ENCODE results near the gene FGD4.

The FGD4 gene

DNA sequence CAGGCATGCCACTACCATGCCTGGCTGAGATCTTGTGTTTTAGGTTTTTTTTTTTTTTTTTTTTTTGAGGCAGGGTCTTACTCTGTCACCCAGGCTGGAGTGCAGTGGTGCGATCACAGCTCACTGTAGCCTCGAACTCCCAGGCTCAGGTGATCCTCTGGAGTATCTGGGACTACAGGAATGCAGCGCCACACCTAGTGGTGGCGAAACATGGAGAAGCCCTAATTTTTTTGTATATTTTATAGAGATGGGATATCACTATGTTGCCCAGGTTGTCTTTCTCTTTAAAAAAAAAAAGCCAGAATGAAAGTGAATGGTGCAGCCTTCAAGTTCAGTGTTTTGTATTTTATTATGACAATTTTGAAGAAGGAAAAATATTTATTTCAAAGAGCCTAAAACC, 44.1 kb downstream of the FGD4 start:
- Histone ChIP-seq H3K4me1 (ENCODE audit: control insufficient read depth, insufficient read depth, low read length) (peaks cover 12% of the 10 kb centered on the region), H3K36me3 (ENCODE audit: control insufficient read depth, insufficient read depth, low read length, severe bottlenecking) (no peaks in the 10 kb centered on the region), H3K9ac (ENCODE audit: low read length) (no peak overlapping the region), H3K27me3 (replicated peaks; ENCODE audit: control insufficient read depth, insufficient read depth, low read length) (no peaks in the 10 kb centered on the region), H3K4me3 (ENCODE audit: low read length) (no peak overlapping the region), H3K9me3 (ENCODE audit: control insufficient read depth, low read length) (no peaks in the 10 kb centered on the region)
- no peak for DNase-seq (ENCODE audit: low read depth)

DNA sequence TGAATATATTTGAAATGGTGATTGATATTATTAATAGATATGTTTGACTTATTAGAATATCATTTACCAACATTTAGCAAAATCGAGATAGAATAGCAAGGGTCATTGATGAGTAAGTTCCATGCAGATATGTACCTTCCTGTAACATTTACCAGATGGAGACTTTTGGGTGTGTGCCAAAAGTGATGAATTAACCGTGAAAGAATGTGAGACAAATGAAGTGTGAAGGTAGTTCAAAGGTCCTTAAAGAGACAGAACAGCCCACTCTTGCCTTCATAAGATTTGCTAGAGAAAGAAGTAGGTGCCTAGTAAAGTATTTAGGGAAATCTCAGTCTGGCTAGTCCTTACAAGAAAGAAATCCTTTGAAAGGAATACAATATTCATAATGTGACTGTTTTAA, 45.5 kb downstream of the FGD4 start:
- no peaks in the 10 kb centered on the region for H3K27me3 ChIP-seq (replicated peaks; ENCODE audit: control insufficient read depth, insufficient read depth, low read length)
- no peak overlapping the region for H3K9ac ChIP-seq (ENCODE audit: low read length)
- no peaks in the 10 kb centered on the region for H3K9me3 ChIP-seq (ENCODE audit: control insufficient read depth, low read length)
- no peaks in the 10 kb centered on the region for H3K36me3 ChIP-seq (ENCODE audit: control insufficient read depth, insufficient read depth, low read length, severe bottlenecking)
- H3K4me1 ChIP-seq (ENCODE audit: control insufficient read depth, insufficient read depth, low read length): peaks cover 12% of the 10 kb centered on the region
- DNase-seq (ENCODE audit: low read depth): peak; percentile 46
- H3K4me3 ChIP-seq (ENCODE audit: low read length): no peak overlapping the region

DNA sequence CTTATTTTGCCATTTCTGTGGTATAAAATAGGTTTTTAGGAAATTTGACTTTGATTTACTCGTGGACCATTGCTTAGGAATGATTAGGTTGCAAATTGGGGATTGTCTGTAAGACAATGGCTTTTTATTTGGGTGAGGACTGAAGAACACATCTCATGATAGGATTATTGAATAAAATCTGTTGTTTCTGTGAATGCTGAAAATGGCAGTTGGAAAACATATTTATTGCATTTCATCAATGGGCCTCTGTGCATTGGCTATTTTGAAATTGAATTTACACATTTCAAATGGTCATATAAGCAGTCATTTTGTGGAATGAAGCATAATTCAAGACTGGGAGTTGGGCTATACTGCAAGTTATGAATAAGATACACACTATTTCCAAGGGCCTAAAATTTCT, 46.0 kb downstream of the FGD4 start:
- DNase-seq (ENCODE audit: low read depth): no peak
- no peaks in the 10 kb centered on the region for H3K27me3 ChIP-seq (replicated peaks; ENCODE audit: control insufficient read depth, insufficient read depth, low read length)
- no peak overlapping the region for H3K9ac ChIP-seq (ENCODE audit: low read length)
- no peaks in the 10 kb centered on the region for H3K36me3 ChIP-seq (ENCODE audit: control insufficient read depth, insufficient read depth, low read length, severe bottlenecking)
- no peak overlapping the region for H3K4me3 ChIP-seq (ENCODE audit: low read length)
- H3K9me3 ChIP-seq (ENCODE audit: control insufficient read depth, low read length): no peaks in the 10 kb centered on the region
- H3K4me1 ChIP-seq (ENCODE audit: control insufficient read depth, insufficient read depth, low read length): peaks cover 12% of the 10 kb centered on the region

DNA sequence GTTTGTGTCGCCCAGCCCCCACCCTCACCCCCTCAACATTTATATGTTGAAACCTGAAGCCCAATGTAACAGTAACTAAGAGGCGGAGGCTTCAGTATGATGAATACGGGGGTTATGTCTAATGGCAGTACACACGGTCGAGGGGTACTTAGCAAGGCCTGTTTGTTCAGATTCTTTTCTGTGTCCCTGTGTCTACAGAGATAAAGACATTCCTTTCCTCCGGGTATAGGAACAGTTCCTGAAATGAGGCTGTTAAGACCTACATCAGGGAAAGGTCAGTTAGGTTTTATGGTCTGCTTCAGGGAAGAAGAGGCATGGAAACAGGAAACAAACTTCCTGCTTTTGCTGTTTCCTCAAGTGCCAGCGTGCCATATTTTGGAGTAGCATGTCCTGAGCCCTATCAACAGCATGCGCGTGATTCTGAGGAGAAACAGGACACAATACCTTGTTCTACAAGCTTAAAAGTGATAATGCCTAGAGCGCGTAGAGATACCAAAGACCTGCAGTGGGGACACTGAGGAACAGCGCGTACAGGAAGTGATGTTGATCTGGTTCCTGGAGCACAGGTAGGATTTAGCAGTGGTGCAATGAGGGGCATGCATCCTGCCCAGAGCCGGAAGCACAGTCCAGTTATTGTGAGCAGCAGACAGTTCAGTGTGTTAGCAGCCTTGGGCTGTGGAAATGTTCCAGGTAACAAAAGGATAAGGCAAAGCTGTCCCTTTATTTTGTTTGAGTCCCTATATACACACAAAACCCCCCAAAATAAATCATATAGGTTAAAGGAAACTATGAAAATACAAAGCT, 47.2 kb downstream of the FGD4 start:
- no peaks in the 10 kb centered on the region for H3K36me3 ChIP-seq (ENCODE audit: control insufficient read depth, insufficient read depth, low read length, severe bottlenecking)
- no peak for DNase-seq (ENCODE audit: low read depth)
- no peak overlapping the region for H3K9ac ChIP-seq (ENCODE audit: low read length)
- no peaks in the 10 kb centered on the region for H3K27me3 ChIP-seq (replicated peaks; ENCODE audit: control insufficient read depth, insufficient read depth, low read length)
- no peaks in the 10 kb centered on the region for H3K9me3 ChIP-seq (ENCODE audit: control insufficient read depth, low read length)
- no peak overlapping the region for H3K4me3 ChIP-seq (ENCODE audit: low read length)
- H3K4me1 ChIP-seq (ENCODE audit: control insufficient read depth, insufficient read depth, low read length): peaks cover 12% of the 10 kb centered on the region

DNA sequence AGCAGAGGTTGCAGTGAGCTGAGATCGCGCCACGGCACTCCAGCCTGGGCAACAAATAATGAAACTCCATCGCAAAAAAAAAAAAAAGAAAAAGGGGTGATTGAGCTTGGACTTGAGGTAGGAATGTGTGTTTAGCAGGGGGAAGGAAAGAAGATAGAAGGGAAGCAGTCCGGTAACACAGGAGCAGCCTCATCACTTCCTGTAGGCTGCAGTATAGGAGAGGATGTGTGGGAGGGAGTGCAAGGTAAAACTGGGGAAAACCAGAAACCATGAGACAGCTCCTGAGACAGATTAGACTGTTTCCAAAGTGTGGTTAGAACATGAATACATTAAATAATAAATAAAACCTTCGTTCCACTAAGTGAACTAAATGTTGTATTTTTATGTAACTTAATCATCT, 49.2 kb downstream of the FGD4 start:
- Histone ChIP-seq H3K9me3 (ENCODE audit: control insufficient read depth, low read length) (no peaks in the 10 kb centered on the region), H3K9ac (ENCODE audit: low read length) (no peak overlapping the region), H3K4me3 (ENCODE audit: low read length) (no peak overlapping the region), H3K36me3 (ENCODE audit: control insufficient read depth, insufficient read depth, low read length, severe bottlenecking) (no peaks in the 10 kb centered on the region), H3K4me1 (ENCODE audit: control insufficient read depth, insufficient read depth, low read length) (peaks cover 15% of the 10 kb centered on the region), H3K27me3 (replicated peaks; ENCODE audit: control insufficient read depth, insufficient read depth, low read length) (no peaks in the 10 kb centered on the region)
- no peak for DNase-seq (ENCODE audit: low read depth)

DNA sequence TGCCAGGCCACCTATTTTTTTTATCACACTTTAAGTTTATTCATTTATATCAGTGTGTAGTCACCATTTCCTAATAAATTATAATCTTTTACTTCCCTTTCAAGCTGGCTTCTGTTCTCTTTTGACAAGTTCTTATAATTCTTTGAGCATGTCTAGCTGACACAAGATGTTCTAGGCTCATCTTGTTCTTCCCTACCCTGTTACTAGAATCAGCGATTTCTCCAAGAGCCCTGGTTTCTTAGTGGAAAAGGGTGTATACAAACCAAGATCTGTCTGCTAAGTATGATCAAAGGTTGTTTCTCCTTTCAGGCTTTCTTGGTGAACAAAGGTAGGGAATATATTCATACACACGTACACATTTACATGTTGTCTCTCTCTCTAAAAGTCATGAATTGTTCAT, 51.0 kb downstream of the FGD4 start:
- H3K9ac ChIP-seq (ENCODE audit: low read length): no peak overlapping the region
- H3K4me3 ChIP-seq (ENCODE audit: low read length): no peak overlapping the region
- no peak for DNase-seq (ENCODE audit: low read depth)
- H3K27me3 ChIP-seq (replicated peaks; ENCODE audit: control insufficient read depth, insufficient read depth, low read length): no peaks in the 10 kb centered on the region
- no peaks in the 10 kb centered on the region for H3K9me3 ChIP-seq (ENCODE audit: control insufficient read depth, low read length)
- H3K4me1 ChIP-seq (ENCODE audit: control insufficient read depth, insufficient read depth, low read length): peaks cover 24% of the 10 kb centered on the region
- H3K36me3 ChIP-seq (ENCODE audit: control insufficient read depth, insufficient read depth, low read length, severe bottlenecking): no peaks in the 10 kb centered on the region

DNA sequence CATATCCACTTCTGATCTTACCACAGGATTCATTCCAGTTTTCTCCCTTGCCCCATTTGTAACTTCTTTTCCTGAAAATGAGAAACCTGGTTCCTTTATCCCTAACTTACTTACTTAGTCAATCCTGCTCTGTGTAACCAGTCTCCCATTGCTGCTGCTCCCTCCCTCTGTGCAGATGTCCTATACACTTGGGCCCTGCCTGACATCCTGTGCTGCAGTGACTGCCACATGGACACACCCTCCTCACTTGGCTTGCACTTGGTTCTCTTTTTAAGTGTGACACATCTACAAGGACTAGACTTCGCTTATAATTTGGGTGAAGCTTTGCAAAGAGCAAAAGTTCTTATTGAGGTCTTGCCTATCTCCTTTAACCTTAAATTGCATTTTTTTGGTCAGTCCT, 51.4 kb downstream of the FGD4 start:
- Histone ChIP-seq H3K4me3 (ENCODE audit: low read length) (no peak overlapping the region), H3K4me1 (ENCODE audit: control insufficient read depth, insufficient read depth, low read length) (peaks cover 25% of the 10 kb centered on the region), H3K9ac (ENCODE audit: low read length) (no peak overlapping the region), H3K27me3 (replicated peaks; ENCODE audit: control insufficient read depth, insufficient read depth, low read length) (no peaks in the 10 kb centered on the region), H3K9me3 (ENCODE audit: control insufficient read depth, low read length) (no peaks in the 10 kb centered on the region), H3K36me3 (ENCODE audit: control insufficient read depth, insufficient read depth, low read length, severe bottlenecking) (no peaks in the 10 kb centered on the region)
- DNase-seq (ENCODE audit: low read depth): no peak

DNA sequence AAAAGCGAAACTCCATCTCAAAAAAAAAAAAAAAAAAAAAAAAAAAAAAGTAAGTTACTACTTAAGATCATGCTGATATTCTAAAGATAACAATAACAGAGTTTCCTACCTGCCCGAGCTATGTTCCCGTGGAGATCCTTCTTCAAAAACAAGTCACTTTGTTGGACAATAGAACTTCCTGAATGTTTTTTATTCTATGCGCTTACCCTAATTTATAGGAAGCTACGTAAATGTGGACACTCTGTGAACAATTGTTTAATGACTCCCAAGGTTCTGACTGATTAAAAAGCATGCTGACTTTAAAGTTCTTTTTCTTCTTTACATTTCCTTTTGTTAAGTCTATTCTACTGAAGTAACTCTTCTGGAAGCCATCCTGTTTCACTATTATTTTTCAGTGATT, 52.5 kb downstream of the FGD4 start:
- Histone ChIP-seq H3K27me3 (replicated peaks; ENCODE audit: control insufficient read depth, insufficient read depth, low read length) (no peaks in the 10 kb centered on the region), H3K4me1 (ENCODE audit: control insufficient read depth, insufficient read depth, low read length) (peaks cover 35% of the 10 kb centered on the region), H3K4me3 (ENCODE audit: low read length) (no peak overlapping the region), H3K36me3 (ENCODE audit: control insufficient read depth, insufficient read depth, low read length, severe bottlenecking) (no peaks in the 10 kb centered on the region), H3K9ac (ENCODE audit: low read length) (no peak overlapping the region), H3K9me3 (ENCODE audit: control insufficient read depth, low read length) (no peaks in the 10 kb centered on the region)
- no peak for DNase-seq (ENCODE audit: low read depth)

DNA sequence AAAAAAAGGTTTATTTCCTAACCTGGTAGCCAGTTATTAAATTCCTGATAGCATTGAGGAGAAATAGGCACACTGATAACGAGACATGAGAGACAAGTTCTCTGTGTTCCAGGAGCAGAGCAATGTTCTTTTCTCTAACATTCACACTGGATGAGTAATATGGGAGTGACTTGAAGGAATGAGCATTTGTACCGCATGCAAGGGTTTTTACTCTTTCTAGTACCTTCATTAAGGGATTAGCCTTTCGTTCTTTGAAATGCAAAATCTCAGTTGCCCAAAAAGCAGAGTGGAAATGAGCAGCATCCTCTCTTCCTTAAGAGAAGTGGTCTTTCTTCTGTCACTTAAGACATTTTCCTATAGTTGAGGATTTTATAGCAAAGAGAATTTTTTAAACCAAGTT, 54.7 kb downstream of the FGD4 start:
- peak overlapping the region; percentile 55 for H3K4me3 ChIP-seq (ENCODE audit: low read length)
- H3K9me3 ChIP-seq (ENCODE audit: control insufficient read depth, low read length): no peaks in the 10 kb centered on the region
- no peaks in the 10 kb centered on the region for H3K27me3 ChIP-seq (replicated peaks; ENCODE audit: control insufficient read depth, insufficient read depth, low read length)
- peak overlapping the region; percentile 64 for H3K9ac ChIP-seq (ENCODE audit: low read length)
- no peaks in the 10 kb centered on the region for H3K36me3 ChIP-seq (ENCODE audit: control insufficient read depth, insufficient read depth, low read length, severe bottlenecking)
- peaks cover 46% of the 10 kb centered on the region for H3K4me1 ChIP-seq (ENCODE audit: control insufficient read depth, insufficient read depth, low read length)
- peak; percentile 81 for DNase-seq (ENCODE audit: low read depth)

DNA sequence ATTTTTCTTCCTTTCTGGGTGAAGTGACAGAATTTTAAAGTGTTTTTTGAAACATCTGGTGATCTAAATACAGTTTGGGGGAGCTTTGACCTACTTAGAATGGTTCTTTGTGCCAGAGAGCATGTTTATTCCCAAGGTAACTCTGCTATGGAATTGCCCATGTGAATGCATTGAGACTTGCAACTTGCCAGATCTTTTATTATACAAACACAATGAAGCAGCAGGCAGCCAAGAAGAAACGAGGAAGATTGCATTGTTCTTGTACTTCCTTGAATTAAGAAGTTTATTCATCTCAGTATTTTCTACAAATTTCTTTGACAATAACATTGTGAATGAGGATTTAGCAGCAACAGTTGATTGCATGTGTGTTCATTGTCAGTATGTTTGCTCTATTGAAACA, 55.5 kb downstream of the FGD4 start:
- peak overlapping the region; percentile 55 for H3K4me3 ChIP-seq (ENCODE audit: low read length)
- H3K27me3 ChIP-seq (replicated peaks; ENCODE audit: control insufficient read depth, insufficient read depth, low read length): no peaks in the 10 kb centered on the region
- DNase-seq (ENCODE audit: low read depth): no peak
- no peaks in the 10 kb centered on the region for H3K9me3 ChIP-seq (ENCODE audit: control insufficient read depth, low read length)
- no peaks in the 10 kb centered on the region for H3K36me3 ChIP-seq (ENCODE audit: control insufficient read depth, insufficient read depth, low read length, severe bottlenecking)
- peak overlapping the region; percentile 64 for H3K9ac ChIP-seq (ENCODE audit: low read length)
- H3K4me1 ChIP-seq (ENCODE audit: control insufficient read depth, insufficient read depth, low read length): peaks cover 46% of the 10 kb centered on the region

DNA sequence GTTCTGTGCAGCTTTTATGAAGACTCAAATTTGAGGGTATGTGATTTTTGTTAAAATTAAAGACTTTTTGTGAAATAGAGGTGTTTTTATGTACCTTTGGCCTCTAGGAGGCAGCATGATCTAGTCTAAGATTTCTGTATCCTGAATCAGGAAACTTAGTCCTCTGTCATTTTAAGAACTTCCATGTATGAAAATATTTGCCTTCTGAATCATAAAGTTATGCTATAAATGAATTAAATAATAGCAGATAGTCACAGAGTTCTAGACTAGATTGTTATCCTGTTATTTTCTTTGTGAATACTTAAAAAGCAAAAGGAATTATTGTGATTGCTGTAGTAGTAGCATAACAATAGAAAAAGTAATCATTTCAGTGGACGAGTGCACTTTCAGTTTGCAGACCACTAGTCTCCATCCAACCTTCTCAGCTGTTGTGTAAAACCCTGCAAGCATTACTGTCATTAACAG, 56.3 kb downstream of the FGD4 start:
- Histone ChIP-seq H3K9me3 (ENCODE audit: control insufficient read depth, low read length) (no peaks in the 10 kb centered on the region), H3K9ac (ENCODE audit: low read length) (peak overlapping the region; percentile 64), H3K36me3 (ENCODE audit: control insufficient read depth, insufficient read depth, low read length, severe bottlenecking) (no peaks in the 10 kb centered on the region), H3K27me3 (replicated peaks; ENCODE audit: control insufficient read depth, insufficient read depth, low read length) (no peaks in the 10 kb centered on the region), H3K4me3 (ENCODE audit: low read length) (peak overlapping the region; percentile 82), H3K4me1 (ENCODE audit: control insufficient read depth, insufficient read depth, low read length) (peaks cover 46% of the 10 kb centered on the region)
- peak; percentile 93 for DNase-seq (ENCODE audit: low read depth)
